Activated CD8-positive, alpha-beta memory T cell treated with anti-CD3 and anti-CD28 coated beads, Interleukin-2, amount 50 U/mL, for 48 hours (primary cell): ENCODE data around the gene CD200.
"Not testable (repeated sequence)": the region's sequence is repeated elsewhere in the genome, so short reads cannot be mapped to it uniquely, and the experiment has no call there.

ENCODE experiments used
- DNase-seq: peaks from one replicate; pipeline ENCODE4 v3.0.0-alpha.2; 2020

The CD200 gene

GRCh38 chr3:112392393-112393359 lies 59.7 kb downstream of the CD200 start:
- DNase-seq, result no peak

DNA sequence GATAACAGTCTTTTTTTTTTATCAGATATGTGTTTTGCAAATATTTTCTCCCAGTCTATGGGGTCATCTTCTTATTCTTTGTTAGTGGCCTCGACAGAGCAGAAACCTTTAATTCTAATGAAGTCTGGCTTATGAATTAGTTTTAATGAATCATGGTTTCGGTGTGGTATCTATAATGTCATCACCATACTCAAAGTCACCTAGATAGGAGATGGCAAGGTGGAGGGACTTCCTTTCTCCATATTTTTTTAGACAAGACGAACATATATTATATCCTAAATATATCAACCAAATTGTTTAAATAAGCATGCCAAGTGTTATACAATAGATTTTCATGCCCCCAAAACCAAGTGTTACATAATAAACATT lies 60.4 kb downstream of the CD200 start:
- DNase-seq, result no peak

GRCh38 chr3:112394003-112394640 lies 61.2 kb downstream of the CD200 start:
- no peak for DNase-seq

- DNase-seq, result no peak
These were observed 62.4 kb downstream of the CD200 start for GRCh38 chr3:112395181-112395895.

- no peak for DNase-seq
These were observed 62.9 kb downstream of the CD200 start for GRCh38 chr3:112395896-112396290.

- DNase-seq, result no peak
These were observed 64.6 kb downstream of the CD200 start for GRCh38 chr3:112397556-112397955.

- DNase-seq, result no peak
These were observed 66.1 kb downstream of the CD200 start for GRCh38 chr3:112399064-112399463.

DNA sequence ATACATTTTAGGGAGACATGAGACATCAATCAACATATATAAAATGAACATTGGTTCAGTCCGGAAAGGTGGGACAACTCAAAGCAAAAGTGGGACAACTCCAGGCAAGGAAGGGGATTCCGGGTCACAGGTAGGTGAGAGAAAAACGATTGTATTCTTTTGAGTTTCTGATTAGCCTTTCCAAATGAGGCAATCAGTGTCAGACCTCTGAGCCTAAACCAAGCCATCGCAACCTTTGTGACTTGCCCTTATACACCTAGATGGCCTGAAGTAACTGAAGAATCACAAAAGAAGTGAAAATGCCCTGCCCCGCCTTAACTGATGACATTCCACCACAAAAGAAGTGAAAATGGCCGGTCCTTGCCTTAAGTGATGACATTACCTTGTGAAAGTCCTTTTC lies 66.6 kb downstream of the CD200 start:
- DNase-seq, result not testable (repeated sequence)

DNA sequence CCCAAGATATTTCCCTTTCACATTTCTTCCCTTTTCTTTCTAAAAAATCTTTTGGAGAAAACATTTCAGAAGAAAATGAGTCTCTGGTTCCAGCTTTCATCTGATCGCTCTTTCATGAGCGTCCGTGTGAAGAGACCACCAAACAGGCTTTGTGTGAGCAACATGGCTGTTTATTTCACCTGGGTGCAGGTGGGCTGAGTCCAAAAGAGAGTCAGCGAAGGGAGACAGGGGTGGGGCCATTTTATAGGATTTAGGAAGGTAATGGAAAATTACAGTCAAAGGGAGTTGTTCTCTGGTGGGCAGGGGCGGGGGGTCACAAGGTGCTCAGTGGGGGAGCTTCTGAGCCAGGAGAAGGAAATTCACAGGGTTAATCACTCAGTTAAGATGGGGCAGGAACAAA lies 67.4 kb downstream of the CD200 start:
- not testable (repeated sequence) for DNase-seq

GRCh38 chr3:112401617-112402016 lies 68.7 kb downstream of the CD200 start:
- no peak for DNase-seq

- DNase-seq, result no peak
These were observed 70.1 kb downstream of the CD200 start for GRCh38 chr3:112403103-112403502.

GRCh38 chr3:112404924-112405549 lies 72.1 kb downstream of the CD200 start:
- DNase-seq, result not testable (repeated sequence)

GRCh38 chr3:112405845-112406244 lies 72.9 kb downstream of the CD200 start:
- DNase-seq, result no peak

GRCh38 chr3:112407214-112407887 lies 74.4 kb downstream of the CD200 start:
- no peak for DNase-seq

DNA sequence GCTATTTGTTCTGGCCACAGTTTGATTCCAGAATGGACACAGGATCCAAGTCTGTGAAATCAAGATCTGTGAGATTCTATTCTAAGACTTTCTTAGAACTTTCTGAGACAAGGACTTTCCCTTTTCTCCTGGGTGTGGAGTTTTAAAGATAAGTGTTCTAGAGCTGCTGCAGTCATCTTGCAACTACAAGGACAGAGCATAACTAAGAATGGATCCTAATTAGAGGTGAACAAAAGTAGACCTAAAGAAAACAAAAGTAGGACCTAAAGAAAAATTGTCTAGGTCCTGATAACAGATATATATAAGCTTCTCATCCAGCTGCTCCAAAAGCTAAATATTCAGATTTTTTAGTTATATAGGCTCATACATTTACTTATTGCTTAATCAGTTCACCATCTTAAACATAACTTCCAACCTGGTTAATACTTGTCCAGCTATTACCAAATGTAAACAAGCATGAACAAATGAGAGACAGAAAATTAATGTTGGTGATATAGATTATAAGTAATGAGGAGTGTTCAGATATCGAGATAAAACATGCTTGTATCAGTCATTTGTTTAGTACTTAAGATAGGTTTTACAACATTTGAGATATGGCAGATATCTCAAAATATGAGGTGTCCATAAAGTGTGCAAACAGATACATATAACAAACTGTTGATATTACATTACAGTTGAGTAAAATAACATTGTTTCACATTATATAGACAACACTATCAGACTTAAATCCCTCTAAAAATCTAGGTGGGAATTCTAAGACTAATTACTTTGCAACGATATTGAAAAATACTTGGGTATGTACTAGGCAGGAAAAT lies 75.1 kb downstream of the CD200 start:
- no peak for DNase-seq

DNA sequence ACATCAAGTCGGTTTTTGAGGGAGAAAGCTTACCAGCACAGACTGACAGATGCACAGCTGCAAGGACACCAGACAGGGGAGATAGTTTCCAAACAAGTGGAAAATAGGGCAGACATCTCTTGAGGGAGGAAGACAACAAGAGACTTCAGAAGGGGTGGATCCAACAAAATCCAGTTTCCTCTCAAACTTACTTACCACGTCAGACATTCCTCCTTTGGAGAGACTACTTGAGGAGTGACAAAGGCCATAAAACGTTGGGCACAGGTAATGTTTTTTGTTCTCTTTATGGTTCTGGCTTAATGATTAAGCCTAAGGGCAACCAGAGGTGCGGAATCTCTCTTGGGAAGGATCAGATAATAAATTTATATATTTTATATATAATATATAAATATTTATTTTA lies 76.1 kb downstream of the CD200 start:
- DNase-seq, result no peak

DNA sequence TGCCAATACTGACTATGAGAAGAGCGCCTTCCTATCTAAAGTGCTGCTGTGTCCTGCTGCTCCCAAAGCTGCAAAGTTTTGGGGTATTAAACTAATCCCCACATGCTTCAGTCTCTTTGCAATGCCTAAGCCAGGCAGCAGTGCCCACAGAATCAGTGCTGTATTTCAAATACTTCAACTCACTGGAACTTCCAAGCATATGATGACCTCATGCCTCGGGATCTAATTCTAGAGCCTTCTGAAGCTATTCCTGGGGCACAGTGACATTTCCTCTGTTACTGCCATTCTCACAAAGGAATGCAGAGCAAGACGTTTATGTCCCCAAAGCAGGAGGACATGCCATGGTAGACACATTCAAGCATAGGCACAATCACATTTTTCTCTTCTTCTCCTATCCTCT lies 78.5 kb downstream of the CD200 start:
- DNase-seq, result no peak
